ENCODE measurements around the gene CIRBP. TPM values are rescaled to one million over a fixed set of nuclear protein-coding genes. Genes with fewer than 3 reads are reported as not detected.

CIRBP gene
- total and polyA plus RNA-seq, 2 of the 13 experiments (the other 11 are each of a cell fraction or from before 2014, with no cell fraction given) = 133 to 140 TPM

DNA sequence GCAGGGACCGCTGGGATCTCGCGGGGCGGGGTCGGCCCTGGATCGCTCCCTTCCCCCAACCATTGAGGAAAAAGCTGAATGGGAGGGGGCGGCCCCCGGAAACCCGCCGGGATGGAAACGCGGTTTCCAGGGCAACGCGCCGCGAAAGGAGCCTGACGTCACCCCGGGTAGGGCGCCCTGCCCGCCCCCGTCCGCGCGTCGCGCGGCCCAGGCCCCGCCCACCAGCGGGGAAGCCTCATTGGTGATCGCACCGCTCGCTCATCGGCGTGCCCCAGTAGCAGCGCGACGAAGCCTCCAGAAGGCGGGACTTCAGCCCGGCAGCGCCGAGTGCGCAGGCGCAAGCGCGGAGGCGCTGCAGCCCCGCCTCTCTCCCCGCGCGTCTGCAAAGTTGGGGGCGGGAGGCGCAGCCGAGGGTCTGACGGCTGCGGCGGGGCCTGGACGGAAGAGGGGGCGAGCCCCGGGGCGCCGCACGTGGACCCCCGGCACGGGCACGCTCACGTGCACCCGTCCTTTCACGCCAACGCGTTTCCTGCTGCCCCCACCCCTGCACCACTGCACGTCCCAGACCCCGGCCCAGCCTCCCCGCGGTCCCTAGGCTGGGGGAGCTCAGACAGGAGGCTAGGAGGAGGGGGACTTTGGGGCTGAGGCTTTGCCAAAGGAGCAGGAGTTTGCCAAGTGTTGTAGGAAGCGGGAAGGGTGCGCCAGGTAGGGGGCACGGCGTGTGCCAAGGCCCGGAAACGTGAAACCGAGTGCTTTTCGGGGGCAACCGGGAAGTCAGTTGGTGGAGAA is 8.2 kb upstream of the CIRBP start (continued):
- no peak for TF ChIP-seq SMYD3 (CRISPR knock-in tag; IDR thresholded peaks at IDR 0.05)
- TF ChIP-seq, protein P1, sequence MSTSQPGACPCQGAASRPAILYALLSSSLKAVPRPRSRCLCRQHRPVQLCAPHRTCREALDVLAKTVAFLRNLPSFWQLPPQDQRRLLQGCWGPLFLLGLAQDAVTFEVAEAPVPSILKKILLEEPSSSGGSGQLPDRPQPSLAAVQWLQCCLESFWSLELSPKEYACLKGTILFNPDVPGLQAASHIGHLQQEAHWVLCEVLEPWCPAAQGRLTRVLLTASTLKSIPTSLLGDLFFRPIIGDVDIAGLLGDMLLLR (CRISPR knock-in tag; IDR thresholded peaks at IDR 0.05) = 0 out of 2 replicates have a peak, but pooled peaks have one; percentile 30
- no peak for TF ChIP-seq ZNF367 (CRISPR knock-in tag; IDR thresholded peaks at IDR 0.05; ENCODE audit: borderline replicate concordance)
- no peak for TF ChIP-seq THYN1 (CRISPR knock-in tag; IDR thresholded peaks at IDR 0.05; ENCODE audit: borderline replicate concordance, low read depth)
- TF ChIP-seq ATF1 (CRISPR knock-in tag; IDR thresholded peaks at IDR 0.05) = no peak
- TF ChIP-seq ZNF746 (CRISPR knock-in tag; IDR thresholded peaks at IDR 0.05) = 0 out of 2 replicates have a peak, but pooled peaks have one; percentile 27
- no peak for TF ChIP-seq HMG20A (CRISPR knock-in tag; IDR thresholded peaks at IDR 0.05; ENCODE audit: borderline replicate concordance)
- TF ChIP-seq SP4 (CRISPR knock-in tag; IDR thresholded peaks at IDR 0.05) = peak; percentile 85
- TF ChIP-seq ETV6 (CRISPR knock-in tag; conservative IDR thresholded peaks at IDR 0.05) = no peak
- no peak for TF ChIP-seq ZNF24 (IDR thresholded peaks at IDR 0.05)
- TF ChIP-seq YY1 (IDR thresholded peaks at IDR 0.05; ENCODE audit: insufficient read depth, insufficient replicate concordance, low read depth, low read length) = no peak
- no peak for TF ChIP-seq NFIC (IDR thresholded peaks at IDR 0.05; ENCODE audit: low read length)
- TF ChIP-seq, protein P2, sequence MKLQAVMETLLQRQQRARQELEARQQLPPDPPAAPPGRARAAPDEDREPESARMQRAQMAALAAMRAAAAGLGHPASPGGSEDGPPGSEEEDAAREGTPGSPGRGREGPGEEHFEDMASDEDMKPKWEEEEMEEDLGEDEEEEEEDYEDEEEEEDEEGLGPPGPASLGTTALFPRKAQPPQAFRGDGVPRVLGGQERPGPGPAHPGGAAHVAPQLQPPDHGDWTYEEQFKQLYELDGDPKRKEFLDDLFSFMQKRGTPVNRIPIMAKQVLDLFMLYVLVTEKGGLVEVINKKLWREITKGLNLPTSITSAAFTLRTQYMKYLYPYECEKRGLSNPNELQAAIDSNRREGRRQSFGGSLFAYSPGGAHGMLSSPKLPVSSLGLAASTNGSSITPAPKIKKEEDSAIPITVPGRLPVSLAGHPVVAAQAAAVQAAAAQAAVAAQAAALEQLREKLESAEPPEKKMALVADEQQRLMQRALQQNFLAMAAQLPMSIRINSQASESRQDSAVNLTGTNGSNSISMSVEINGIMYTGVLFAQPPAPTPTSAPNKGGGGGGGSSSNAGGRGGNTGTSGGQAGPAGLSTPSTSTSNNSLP (IDR thresholded peaks at IDR 0.05; ENCODE audit: low read depth, low read length) = no peak
- TF ChIP-seq, protein P3, sequence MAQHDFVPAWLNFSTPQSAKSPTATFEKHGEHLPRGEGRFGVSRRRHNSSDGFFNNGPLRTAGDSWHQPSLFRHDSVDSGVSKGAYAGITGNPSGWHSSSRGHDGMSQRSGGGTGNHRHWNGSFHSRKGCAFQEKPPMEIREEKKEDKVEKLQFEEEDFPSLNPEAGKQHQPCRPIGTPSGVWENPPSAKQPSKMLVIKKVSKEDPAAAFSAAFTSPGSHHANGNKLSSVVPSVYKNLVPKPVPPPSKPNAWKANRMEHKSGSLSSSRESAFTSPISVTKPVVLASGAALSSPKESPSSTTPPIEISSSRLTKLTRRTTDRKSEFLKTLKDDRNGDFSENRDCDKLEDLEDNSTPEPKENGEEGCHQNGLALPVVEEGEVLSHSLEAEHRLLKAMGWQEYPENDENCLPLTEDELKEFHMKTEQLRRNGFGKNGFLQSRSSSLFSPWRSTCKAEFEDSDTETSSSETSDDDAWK (CRISPR knock-in tag; IDR thresholded peaks at IDR 0.05) = no peak
- TF ChIP-seq ZNF136 (CRISPR knock-in tag; IDR thresholded peaks at IDR 0.05; ENCODE audit: low read depth) = no peak
- no peak for TF ChIP-seq HNF4A (CRISPR knock-in tag; IDR thresholded peaks at IDR 0.05)
- TF ChIP-seq ZNF331 (CRISPR knock-in tag; IDR thresholded peaks at IDR 0.05) = no peak
- TF ChIP-seq EP300 (IDR thresholded peaks at IDR 0.05; ENCODE audit: low read depth in 2 of 2, low read length in 2 of 2) = 0 out of 4 replicates have a peak, but pooled peaks of 1 of the 2 experiments have one; percentile 24
- no peak for TF ChIP-seq EP300 (CRISPR knock-in tag; IDR thresholded peaks at IDR 0.05; ENCODE audit: borderline replicate concordance)

All from HepG2 (cell line).